ENCODE results near the gene PPP6C. TPM values are rescaled to one million over a fixed set of nuclear protein-coding genes. Genes with fewer than 3 reads are reported as not detected.

The PPP6C gene
- total and polyA plus RNA-seq, 2 experiments from 2014 or later, result 31.9 to 46.4 TPM

DNA sequence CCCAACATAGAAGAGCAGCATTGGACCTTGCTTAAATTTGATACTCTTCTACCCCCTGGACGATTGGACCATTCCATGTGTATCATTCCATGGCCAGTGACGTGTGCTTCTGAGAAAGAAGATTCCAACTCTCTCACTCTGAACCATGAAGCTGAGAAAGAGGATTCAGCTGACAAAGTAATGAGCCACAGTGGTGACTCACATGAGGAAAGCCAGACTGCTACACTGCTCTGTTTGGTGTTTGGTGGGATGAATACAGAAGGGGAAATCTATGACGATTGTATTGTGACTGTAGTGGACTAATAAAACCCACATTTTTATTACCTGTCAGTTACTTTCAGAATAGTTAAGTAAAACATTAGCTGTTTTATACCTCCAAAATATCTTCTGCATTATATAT lies 44.1 kb upstream of the PPP6C start (continued):
- TF ChIP-seq, protein P1, sequence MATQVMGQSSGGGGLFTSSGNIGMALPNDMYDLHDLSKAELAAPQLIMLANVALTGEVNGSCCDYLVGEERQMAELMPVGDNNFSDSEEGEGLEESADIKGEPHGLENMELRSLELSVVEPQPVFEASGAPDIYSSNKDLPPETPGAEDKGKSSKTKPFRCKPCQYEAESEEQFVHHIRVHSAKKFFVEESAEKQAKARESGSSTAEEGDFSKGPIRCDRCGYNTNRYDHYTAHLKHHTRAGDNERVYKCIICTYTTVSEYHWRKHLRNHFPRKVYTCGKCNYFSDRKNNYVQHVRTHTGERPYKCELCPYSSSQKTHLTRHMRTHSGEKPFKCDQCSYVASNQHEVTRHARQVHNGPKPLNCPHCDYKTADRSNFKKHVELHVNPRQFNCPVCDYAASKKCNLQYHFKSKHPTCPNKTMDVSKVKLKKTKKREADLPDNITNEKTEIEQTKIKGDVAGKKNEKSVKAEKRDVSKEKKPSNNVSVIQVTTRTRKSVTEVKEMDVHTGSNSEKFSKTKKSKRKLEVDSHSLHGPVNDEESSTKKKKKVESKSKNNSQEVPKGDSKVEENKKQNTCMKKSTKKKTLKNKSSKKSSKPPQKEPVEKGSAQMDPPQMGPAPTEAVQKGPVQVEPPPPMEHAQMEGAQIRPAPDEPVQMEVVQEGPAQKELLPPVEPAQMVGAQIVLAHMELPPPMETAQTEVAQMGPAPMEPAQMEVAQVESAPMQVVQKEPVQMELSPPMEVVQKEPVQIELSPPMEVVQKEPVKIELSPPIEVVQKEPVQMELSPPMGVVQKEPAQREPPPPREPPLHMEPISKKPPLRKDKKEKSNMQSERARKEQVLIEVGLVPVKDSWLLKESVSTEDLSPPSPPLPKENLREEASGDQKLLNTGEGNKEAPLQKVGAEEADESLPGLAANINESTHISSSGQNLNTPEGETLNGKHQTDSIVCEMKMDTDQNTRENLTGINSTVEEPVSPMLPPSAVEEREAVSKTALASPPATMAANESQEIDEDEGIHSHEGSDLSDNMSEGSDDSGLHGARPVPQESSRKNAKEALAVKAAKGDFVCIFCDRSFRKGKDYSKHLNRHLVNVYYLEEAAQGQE (IDR thresholded peaks at IDR 0.05; ENCODE audit: unreplicated experiment), result no peak

DNA sequence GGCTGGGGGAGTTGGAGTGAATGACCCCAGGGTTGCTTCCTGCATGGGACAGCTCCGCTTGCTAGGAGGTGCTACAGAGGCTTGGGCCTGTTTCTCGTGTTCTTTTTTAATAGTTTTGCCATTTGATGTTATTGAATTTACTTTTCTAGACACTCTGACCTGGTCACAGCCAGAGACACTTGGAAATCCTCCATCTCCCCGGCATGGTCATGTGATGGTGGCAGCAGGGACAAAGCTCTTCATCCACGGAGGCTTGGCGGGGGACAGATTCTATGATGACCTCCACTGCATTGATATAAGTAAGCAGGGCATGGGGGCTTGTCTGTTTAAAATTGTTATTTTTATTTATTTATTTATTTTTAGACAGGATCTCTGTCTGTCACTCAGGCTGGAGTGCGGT lies 38.2 kb upstream of the PPP6C start:
- Histone ChIP-seq H3K4me1 (ENCODE audit: insufficient read depth) (no peaks in the 10 kb centered on the region), H3K27me3 (ENCODE audit: insufficient read depth) (no peaks in the 10 kb centered on the region), H4K20me1 (replicated peaks; ENCODE audit: insufficient read depth) (no peaks in the 10 kb centered on the region; the same call in 1 of the 2 replicates), H3K79me2 (replicated peaks; ENCODE audit: insufficient read depth) (no peaks in the 10 kb centered on the region), H3K36me3 (ENCODE audit: insufficient read depth) (0 out of 2 replicates have a peak, but pooled peaks cover 2% of the 10 kb centered on the region), H3K27ac (ENCODE audit: low read depth) (no peak overlapping the region), H3K4me3 (no peak overlapping the region), H2AFZ (no peak overlapping the region), H3K9me2 (ENCODE audit: insufficient read depth) (no peaks in the 10 kb centered on the region), H3K4me2 (no peak overlapping the region), H3F3A (replicated peaks; ENCODE audit: low read depth) (0 out of 2 replicates have a peak, but pooled peaks cover 4% of the 10 kb centered on the region)
- DNase-seq (ENCODE audit: low spot score), result no peak
- H3K4me3 Mint-ChIP-seq, result no peak overlapping the region
- H3K27me3 Mint-ChIP-seq (ENCODE audit: insufficient read depth, low read depth, poor library complexity), result no peaks in the 10 kb centered on the region
- H3K27ac Mint-ChIP-seq, result no peak overlapping the region
- H3K4me1 Mint-ChIP-seq, result no peaks in the 10 kb centered on the region
- peaks cover 14% of the 10 kb centered on the region for H3K36me3 Mint-ChIP-seq (ENCODE audit: low read depth)
- ATAC-seq, result no peak
- H3K9me3 Mint-ChIP-seq, result no peaks in the 10 kb centered on the region
- TF ChIP-seq, protein P1 (IDR thresholded peaks at IDR 0.05; ENCODE audit: unreplicated experiment), result no peak
- TF ChIP-seq, protein P2, sequence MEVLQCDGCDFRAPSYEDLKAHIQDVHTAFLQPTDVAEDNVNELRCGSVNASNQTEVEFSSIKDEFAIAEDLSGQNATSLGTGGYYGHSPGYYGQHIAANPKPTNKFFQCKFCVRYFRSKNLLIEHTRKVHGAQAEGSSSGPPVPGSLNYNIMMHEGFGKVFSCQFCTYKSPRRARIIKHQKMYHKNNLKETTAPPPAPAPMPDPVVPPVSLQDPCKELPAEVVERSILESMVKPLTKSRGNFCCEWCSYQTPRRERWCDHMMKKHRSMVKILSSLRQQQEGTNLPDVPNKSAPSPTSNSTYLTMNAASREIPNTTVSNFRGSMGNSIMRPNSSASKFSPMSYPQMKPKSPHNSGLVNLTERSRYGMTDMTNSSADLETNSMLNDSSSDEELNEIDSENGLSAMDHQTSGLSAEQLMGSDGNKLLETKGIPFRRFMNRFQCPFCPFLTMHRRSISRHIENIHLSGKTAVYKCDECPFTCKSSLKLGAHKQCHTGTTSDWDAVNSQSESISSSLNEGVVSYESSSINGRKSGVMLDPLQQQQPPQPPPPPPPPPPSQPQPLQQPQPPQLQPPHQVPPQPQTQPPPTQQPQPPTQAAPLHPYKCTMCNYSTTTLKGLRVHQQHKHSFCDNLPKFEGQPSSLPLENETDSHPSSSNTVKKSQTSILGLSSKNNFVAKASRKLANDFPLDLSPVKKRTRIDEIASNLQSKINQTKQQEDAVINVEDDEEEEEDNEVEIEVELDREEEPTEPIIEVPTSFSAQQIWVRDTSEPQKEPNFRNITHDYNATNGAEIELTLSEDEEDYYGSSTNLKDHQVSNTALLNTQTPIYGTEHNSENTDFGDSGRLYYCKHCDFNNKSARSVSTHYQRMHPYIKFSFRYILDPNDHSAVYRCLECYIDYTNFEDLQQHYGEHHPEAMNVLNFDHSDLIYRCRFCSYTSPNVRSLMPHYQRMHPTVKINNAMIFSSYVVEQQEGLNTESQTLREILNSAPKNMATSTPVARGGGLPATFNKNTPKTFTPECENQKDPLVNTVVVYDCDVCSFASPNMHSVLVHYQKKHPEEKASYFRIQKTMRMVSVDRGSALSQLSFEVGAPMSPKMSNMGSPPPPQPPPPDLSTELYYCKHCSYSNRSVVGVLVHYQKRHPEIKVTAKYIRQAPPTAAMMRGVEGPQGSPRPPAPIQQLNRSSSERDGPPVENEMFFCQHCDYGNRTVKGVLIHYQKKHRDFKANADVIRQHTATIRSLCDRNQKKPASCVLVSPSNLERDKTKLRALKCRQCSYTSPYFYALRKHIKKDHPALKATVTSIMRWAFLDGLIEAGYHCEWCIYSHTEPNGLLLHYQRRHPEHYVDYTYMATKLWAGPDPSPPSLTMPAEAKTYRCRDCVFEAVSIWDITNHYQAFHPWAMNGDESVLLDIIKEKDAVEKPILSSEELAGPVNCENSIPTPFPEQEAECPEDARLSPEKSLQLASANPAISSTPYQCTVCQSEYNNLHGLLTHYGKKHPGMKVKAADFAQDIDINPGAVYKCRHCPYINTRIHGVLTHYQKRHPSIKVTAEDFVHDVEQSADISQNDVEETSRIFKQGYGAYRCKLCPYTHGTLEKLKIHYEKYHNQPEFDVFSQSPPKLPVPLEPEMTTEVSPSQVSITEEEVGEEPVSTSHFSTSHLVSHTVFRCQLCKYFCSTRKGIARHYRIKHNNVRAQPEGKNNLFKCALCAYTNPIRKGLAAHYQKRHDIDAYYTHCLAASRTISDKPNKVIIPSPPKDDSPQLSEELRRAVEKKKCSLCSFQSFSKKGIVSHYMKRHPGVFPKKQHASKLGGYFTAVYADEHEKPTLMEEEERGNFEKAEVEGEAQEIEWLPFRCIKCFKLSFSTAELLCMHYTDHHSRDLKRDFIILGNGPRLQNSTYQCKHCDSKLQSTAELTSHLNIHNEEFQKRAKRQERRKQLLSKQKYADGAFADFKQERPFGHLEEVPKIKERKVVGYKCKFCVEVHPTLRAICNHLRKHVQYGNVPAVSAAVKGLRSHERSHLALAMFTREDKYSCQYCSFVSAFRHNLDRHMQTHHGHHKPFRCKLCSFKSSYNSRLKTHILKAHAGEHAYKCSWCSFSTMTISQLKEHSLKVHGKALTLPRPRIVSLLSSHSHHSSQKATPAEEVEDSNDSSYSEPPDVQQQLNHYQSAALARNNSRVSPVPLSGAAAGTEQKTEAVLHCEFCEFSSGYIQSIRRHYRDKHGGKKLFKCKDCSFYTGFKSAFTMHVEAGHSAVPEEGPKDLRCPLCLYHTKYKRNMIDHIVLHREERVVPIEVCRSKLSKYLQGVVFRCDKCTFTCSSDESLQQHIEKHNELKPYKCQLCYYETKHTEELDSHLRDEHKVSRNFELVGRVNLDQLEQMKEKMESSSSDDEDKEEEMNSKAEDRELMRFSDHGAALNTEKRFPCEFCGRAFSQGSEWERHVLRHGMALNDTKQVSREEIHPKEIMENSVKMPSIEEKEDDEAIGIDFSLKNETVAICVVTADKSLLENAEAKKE (CRISPR knock-in tag; IDR thresholded peaks at IDR 0.05), result no peak
- TF ChIP-seq ZNF114 (CRISPR knock-in tag; IDR thresholded peaks at IDR 0.05) (no peak), STAT1 (IDR thresholded peaks at IDR 0.05; ENCODE audit: unreplicated experiment) (no peak), EZH2phosphoT487 (IDR thresholded peaks at IDR 0.05; ENCODE audit: unreplicated experiment) (no peak), JUNB (IDR thresholded peaks at IDR 0.05; ENCODE audit: unreplicated experiment) (no peak), NANOG (IDR thresholded peaks at IDR 0.05; ENCODE audit: borderline replicate concordance) (no peak), ZNF331 (CRISPR knock-in tag; IDR thresholded peaks at IDR 0.05; ENCODE audit: low read depth) (no peak), CREB1 (CRISPR knock-in tag; IDR thresholded peaks at IDR 0.05; ENCODE audit: low read depth) (no peak)
- TF ChIP-seq, protein P3, sequence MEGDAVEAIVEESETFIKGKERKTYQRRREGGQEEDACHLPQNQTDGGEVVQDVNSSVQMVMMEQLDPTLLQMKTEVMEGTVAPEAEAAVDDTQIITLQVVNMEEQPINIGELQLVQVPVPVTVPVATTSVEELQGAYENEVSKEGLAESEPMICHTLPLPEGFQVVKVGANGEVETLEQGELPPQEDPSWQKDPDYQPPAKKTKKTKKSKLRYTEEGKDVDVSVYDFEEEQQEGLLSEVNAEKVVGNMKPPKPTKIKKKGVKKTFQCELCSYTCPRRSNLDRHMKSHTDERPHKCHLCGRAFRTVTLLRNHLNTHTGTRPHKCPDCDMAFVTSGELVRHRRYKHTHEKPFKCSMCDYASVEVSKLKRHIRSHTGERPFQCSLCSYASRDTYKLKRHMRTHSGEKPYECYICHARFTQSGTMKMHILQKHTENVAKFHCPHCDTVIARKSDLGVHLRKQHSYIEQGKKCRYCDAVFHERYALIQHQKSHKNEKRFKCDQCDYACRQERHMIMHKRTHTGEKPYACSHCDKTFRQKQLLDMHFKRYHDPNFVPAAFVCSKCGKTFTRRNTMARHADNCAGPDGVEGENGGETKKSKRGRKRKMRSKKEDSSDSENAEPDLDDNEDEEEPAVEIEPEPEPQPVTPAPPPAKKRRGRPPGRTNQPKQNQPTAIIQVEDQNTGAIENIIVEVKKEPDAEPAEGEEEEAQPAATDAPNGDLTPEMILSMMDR (conservative IDR thresholded peaks at IDR 0.05; ENCODE audit: low read depth in 2 of 2), result no peak
